SU-DHL-6 (cell line): ENCODE measurements around the gene GRB14.

Experiments
- H2AFZ ChIP-seq: fragments of 200-600 bp; sonication (generic); 2 replicates; pipeline ENCODE4 v1.6.1; 2014; ENCODE audit warnings: low read depth, mild to moderate bottlenecking, moderate library complexity, mixed read lengths, antibody characterized with exemption, low read length; ENCODE audit not compliant: severe bottlenecking
- H3F3A ChIP-seq: fragments of 200-600 bp; shearing (Covaris generic); 2 replicates; pipeline ENCODE4 v1.6.0; 2016; ENCODE audit warnings: antibody characterized with exemption, mild to moderate bottlenecking; ENCODE audit not compliant: insufficient read depth
- H3K27ac ChIP-seq: fragments of 200-600 bp; sonication (generic); 2 replicates; pipeline ENCODE4 v1.5.1; 2016; ENCODE audit warnings: low read depth, mild to moderate bottlenecking, low read length, moderate library complexity, mixed read lengths
- H3K27me3 ChIP-seq: fragments of 200-600 bp; sonication (generic), shearing (Covaris generic); 2 replicates; pipeline ENCODE4 v1.6.0; 2014; ENCODE audit warnings: mild to moderate bottlenecking, low read length
- H3K36me3 ChIP-seq: fragments of 200-600 bp; sonication (generic); 2 replicates; pipeline ENCODE4 v1.6.1; 2014; ENCODE audit warnings: mild to moderate bottlenecking, low read length, mixed read lengths
- H3K4me2 ChIP-seq: fragments of 300-600, 200-600 bp; shearing (Covaris generic), sonication (generic); 2 replicates; pipeline ENCODE4 v1.6.0; 2014; ENCODE audit warnings: low read length, low read depth, mild to moderate bottlenecking; ENCODE audit not compliant: poor library complexity, severe bottlenecking
- H3K4me3 ChIP-seq: fragments of 200-600 bp; sonication (generic); 2 replicates; pipeline ENCODE4 v1.5.1; 2014; ENCODE audit warnings: antibody characterized with exemption, low read length, mild to moderate bottlenecking, mixed read lengths; ENCODE audit not compliant: insufficient read depth, poor library complexity, severe bottlenecking
- H3K79me2 ChIP-seq: fragments of 200-600 bp; sonication (generic); 2 replicates; pipeline ENCODE4 v1.6.1; 2014; ENCODE audit warnings: mild to moderate bottlenecking, low read length, moderate library complexity; ENCODE audit not compliant: insufficient read depth
- H3K9ac ChIP-seq: fragments of 200-600 bp; sonication (generic); 2 replicates; pipeline ENCODE4 v1.7.0; 2014; ENCODE audit warnings: mild to moderate bottlenecking, low read length
- H3K9me2 ChIP-seq: fragments of 200-600 bp; sonication (generic); replicated peaks from 2 replicates; pipeline ENCODE4 v1.6.1; 2014; ENCODE audit warnings: low read length; ENCODE audit not compliant: insufficient read depth
- H3K9me3 ChIP-seq: fragments of 200-600 bp; sonication (generic); 2 replicates; pipeline ENCODE4 v1.6.1; 2014; ENCODE audit warnings: low read length, mixed read lengths; ENCODE audit not compliant: insufficient read depth
- H4K20me1 ChIP-seq: fragments of 200-600 bp; sonication (generic); 2 replicates; pipeline ENCODE4 v1.6.1; 2014; ENCODE audit warnings: low read depth, mild to moderate bottlenecking, antibody characterized with exemption, low read length, moderate library complexity, mixed read lengths
- CTCF ChIP-seq: fragments of 200-600 bp; sonication (generic); IDR thresholded peaks from one replicate; pipeline ENCODE4 v1.5.1; 2017; ENCODE audit warnings: antibody characterized with exemption, mild to moderate bottlenecking, low read length, moderate library complexity; ENCODE audit not compliant: insufficient read depth, poor library complexity, severe bottlenecking
- EZH2phosphoT487 ChIP-seq: fragments of 200-600 bp; sonication (generic), shearing (Covaris generic); conservative IDR thresholded peaks from 2 replicates; pipeline ENCODE4 v1.6.1; 2018; ENCODE audit warnings: mild to moderate bottlenecking, antibody characterized with exemption, low read length, moderate library complexity, mixed read lengths

Gene GRB14

GRCh38 chr2:164620873-164621763 lies at the start of gene GRB14:
TSS of gene GRB14 (minus strand) at chr2:164621482. CDS start at chr2:164621309, 173 bp downstream.
- H3K27ac ChIP-seq = no peak within 1 kb of the TSS
- H3K36me3 ChIP-seq = no peaks in the 10 kb centered on the region
- H3K27me3 ChIP-seq = no peaks in the 10 kb centered on the region
- H3F3A ChIP-seq = no peaks in the 10 kb centered on the region
- no peak within 1 kb of the TSS for H2AFZ ChIP-seq
- H3K9me3 ChIP-seq = no peaks in the 10 kb centered on the region
- no peak within 1 kb of the TSS for H3K9ac ChIP-seq
- TF ChIP-seq CTCF = no peak
- TF ChIP-seq EZH2phosphoT487 = no peak
- H3K79me2 ChIP-seq = no peaks in the 10 kb centered on the region
- no peaks in the 10 kb centered on the region for H3K9me2 ChIP-seq
- H3K4me2 ChIP-seq = no peak within 1 kb of the TSS
- H4K20me1 ChIP-seq = no peaks in the 10 kb centered on the region
- no peak within 1 kb of the TSS for H3K4me3 ChIP-seq

DNA sequence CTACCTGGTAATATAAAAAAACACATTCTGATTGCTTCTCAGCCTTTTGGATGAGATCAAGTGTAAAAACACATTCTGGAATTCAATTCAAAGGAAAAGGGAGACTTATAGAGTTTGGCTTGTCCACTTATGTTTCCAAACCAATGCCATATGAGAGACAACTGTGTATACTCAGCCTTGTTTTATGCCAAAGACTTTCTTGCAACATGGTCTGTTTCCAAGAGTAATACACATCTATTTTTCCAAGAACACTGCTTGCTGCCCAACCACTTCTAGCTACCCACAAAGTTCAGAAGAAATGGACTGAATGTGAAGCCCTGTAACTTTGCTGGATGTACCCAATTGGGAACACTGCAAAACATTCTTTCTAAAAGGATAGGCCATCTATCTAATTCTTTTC lies 48.0 kb upstream of the GRB14 start:
- Histone ChIP-seq H2AFZ (no peak overlapping the region), H3K27me3 (no peaks in the 10 kb centered on the region), H4K20me1 (no peaks in the 10 kb centered on the region), H3K9me3 (no peaks in the 10 kb centered on the region), H3K79me2 (no peaks in the 10 kb centered on the region), H3K4me2 (no peak overlapping the region), H3F3A (no peaks in the 10 kb centered on the region), H3K9me2 (no peaks in the 10 kb centered on the region), H3K36me3 (no peaks in the 10 kb centered on the region), H3K4me3 (no peak overlapping the region), H3K9ac (no peak overlapping the region), H3K27ac (no peak overlapping the region)
- no peak for TF ChIP-seq EZH2phosphoT487
- no peak for TF ChIP-seq CTCF

GRCh38 chr2:164667566-164667965 lies 46.3 kb upstream of the GRB14 start:
- TF ChIP-seq CTCF = no peak
- no peak for TF ChIP-seq EZH2phosphoT487
- Histone ChIP-seq H3K9me2 (no peaks in the 10 kb centered on the region), H3K27me3 (no peaks in the 10 kb centered on the region), H2AFZ (no peak overlapping the region), H3F3A (no peaks in the 10 kb centered on the region), H3K4me2 (no peak overlapping the region), H3K79me2 (no peaks in the 10 kb centered on the region), H3K36me3 (no peaks in the 10 kb centered on the region), H4K20me1 (no peaks in the 10 kb centered on the region), H3K27ac (no peak overlapping the region), H3K4me3 (no peak overlapping the region), H3K9me3 (no peaks in the 10 kb centered on the region), H3K9ac (no peak overlapping the region)
